Glomerular visceral epithelial cell (primary cell): ENCODE data around the gene AFF2.

Source experiments
- DNase-seq: peaks from one replicate; pipeline ENCODE4 v3.0.0-alpha.2; 2016; ENCODE audit errors: extremely low spot score

AFF2 gene

GRCh38 chrX:149007423-149007822 is 507.0 kb downstream of the AFF2 start:
- DNase-seq = no peak

GRCh38 chrX:149010013-149010852 is 509.8 kb downstream of the AFF2 start:
- no peak for DNase-seq

- DNase-seq = no peak
Observed at GRCh38 chrX:149010853-149011224, 510.4 kb downstream of the AFF2 start.

- DNase-seq = no peak
Observed at GRCh38 chrX:149013081-149013480, 512.7 kb downstream of the AFF2 start.

GRCh38 chrX:149021159-149021558 is 520.7 kb downstream of the AFF2 start:
- no peak for DNase-seq

- DNase-seq = no peak
Observed at GRCh38 chrX:149022485-149022884, 522.1 kb downstream of the AFF2 start.

- no peak for DNase-seq
Observed at GRCh38 chrX:149032449-149032848, 532.0 kb downstream of the AFF2 start.

GRCh38 chrX:149036086-149036485 is 535.7 kb downstream of the AFF2 start:
- no peak for DNase-seq

GRCh38 chrX:149037281-149037870 is 537.0 kb downstream of the AFF2 start:
- no peak for DNase-seq

GRCh38 chrX:149039057-149039456 is 538.6 kb downstream of the AFF2 start:
- DNase-seq = no peak

- no peak for DNase-seq
Observed at GRCh38 chrX:149040873-149041535, 540.6 kb downstream of the AFF2 start.

GRCh38 chrX:149043401-149043800 is 543.0 kb downstream of the AFF2 start:
- no peak for DNase-seq

GRCh38 chrX:149044471-149044870 is 544.1 kb downstream of the AFF2 start:
- no peak for DNase-seq

- no peak for DNase-seq
Observed at GRCh38 chrX:149045645-149046210, 545.3 kb downstream of the AFF2 start.
